ENCODE data around the gene SAG.

GRCh38 chr2:233354500-233354924, 46.9 kb downstream of the SAG start:
- TF ChIP-seq CTCF (IDR thresholded peaks at IDR 0.05) (no peak), POLR2A (IDR thresholded peaks at IDR 0.05) (no peak)

Data from uterus (tissue), 2 donors.